Stimulated activated CD4-positive, alpha-beta T cell treated with anti-CD3 and anti-CD28 coated beads, Interleukin-4, amount 100 ng/mL, for 1 hour (primary cell): Measurements from ENCODE around the gene PI4KA.
A peak's percentile ranks its signal among the peaks of the same experiment; 100 is the strongest.
"Not testable (repeated sequence)": the region's sequence is repeated elsewhere in the genome, so short reads cannot be mapped to it uniquely, and the experiment has no call there.

Source experiments
- DNase-seq: peaks from one replicate; pipeline ENCODE4 v3.0.0-alpha.2; 2020

Gene PI4KA

GRCh38 chr22:20844055-20845037, 14.3 kb downstream of the PI4KA start:
- DNase-seq: no peak

GRCh38 chr22:20843501-20843900, 15.1 kb downstream of the PI4KA start:
- no peak for DNase-seq

GRCh38 chr22:20840646-20841371, 17.8 kb downstream of the PI4KA start:
- peak; percentile 12 for DNase-seq

- DNase-seq: no peak
These were observed 18.6 kb downstream of the PI4KA start for GRCh38 chr22:20839837-20840645.

- not testable (repeated sequence) for DNase-seq
These were observed 19.3 kb downstream of the PI4KA start for GRCh38 chr22:20839354-20839753.

- DNase-seq: no peak
These were observed 21.4 kb downstream of the PI4KA start for GRCh38 chr22:20836987-20837823.

- no peak for DNase-seq
These were observed 23.9 kb downstream of the PI4KA start for GRCh38 chr22:20834725-20835124.

GRCh38 chr22:20834206-20834605, 24.4 kb downstream of the PI4KA start:
- DNase-seq: no peak

- no peak for DNase-seq
These were observed 25.4 kb downstream of the PI4KA start for GRCh38 chr22:20833225-20833665.

GRCh38 chr22:20829491-20830134, 29.0 kb downstream of the PI4KA start:
- DNase-seq: no peak

GRCh38 chr22:20826373-20827152, 32.0 kb downstream of the PI4KA start:
- not testable (repeated sequence) for DNase-seq

GRCh38 chr22:20825624-20826023, 33.0 kb downstream of the PI4KA start:
- DNase-seq: no peak

GRCh38 chr22:20825216-20825615, 33.4 kb downstream of the PI4KA start:
- DNase-seq: not testable (repeated sequence)

GRCh38 chr22:20823264-20823663, 35.3 kb downstream of the PI4KA start:
- DNase-seq: no peak

GRCh38 chr22:20822240-20822639, 36.4 kb downstream of the PI4KA start:
- DNase-seq: no peak

- DNase-seq: not testable (repeated sequence)
These were observed 36.8 kb downstream of the PI4KA start for GRCh38 chr22:20821717-20822239.

GRCh38 chr22:20819471-20819870, 39.1 kb downstream of the PI4KA start:
- DNase-seq: no peak

GRCh38 chr22:20818471-20818870, 40.1 kb downstream of the PI4KA start:
- DNase-seq: no peak

GRCh38 chr22:20816559-20816958, 42.1 kb downstream of the PI4KA start:
- DNase-seq: no peak

- DNase-seq: no peak
These were observed 43.0 kb downstream of the PI4KA start for GRCh38 chr22:20815477-20816050.
